HT-29 (cell line): ENCODE results near the gene POP7. TPM values are rescaled to one million over a fixed set of nuclear protein-coding genes. Genes with fewer than 3 reads are reported as not detected.

ENCODE experiments used
- DNase-seq: peaks from one replicate; pipeline ENCODE4 v3.0.0-alpha.2; 2015; ENCODE audit warnings: low spot score
- total RNA-seq: library from RNA; depleted of rRNA; stranded (reverse); fragments of >200 nt; shearing (Covaris generic); gene quantifications from 2 replicates; pipeline ENCODE4 v1.2.3, GENCODE V29; 2014

POP7 gene
- total RNA-seq, 1 experiment from 2014 or later, result 231 TPM

DNA sequence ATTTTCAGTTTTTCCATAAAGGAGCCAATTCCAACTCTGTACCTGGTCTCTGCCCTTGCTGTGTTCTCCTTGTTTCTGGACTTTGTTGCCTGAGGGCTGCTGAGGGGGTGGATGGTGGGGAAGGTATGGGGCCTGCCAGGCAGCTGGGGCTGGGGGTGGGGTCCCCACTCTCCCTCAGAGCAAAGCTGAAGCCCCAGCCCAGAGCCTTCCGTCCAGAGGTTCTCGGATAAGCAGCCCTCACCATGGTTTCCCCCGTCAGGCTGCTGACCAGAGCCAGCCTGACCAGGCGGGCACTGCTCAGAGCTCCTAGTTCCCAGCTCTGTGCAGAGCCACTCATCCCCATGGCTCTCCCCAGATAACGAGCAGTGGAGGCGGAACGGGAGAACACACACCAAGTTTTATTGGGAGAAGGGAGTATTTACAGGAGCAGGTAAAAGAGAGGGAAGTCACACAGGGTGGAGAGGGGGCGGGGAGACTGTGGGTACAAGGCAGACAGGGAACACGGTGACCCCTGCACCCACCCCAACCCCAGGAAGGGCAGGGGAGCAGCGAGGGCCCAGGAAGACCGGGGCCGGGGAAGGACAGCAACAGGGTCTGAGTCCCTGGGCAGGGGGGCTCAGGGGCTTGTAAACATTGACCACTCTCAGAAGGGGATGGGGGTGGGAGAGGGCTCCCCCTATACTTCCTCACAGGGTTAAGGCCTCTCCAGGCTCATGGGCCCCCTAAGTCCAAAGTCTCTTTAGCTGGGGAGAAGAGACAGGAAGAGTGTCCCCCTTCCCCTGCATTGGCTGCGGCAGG lies 26.6 kb upstream of the POP7 start:
- no peak for DNase-seq

DNA sequence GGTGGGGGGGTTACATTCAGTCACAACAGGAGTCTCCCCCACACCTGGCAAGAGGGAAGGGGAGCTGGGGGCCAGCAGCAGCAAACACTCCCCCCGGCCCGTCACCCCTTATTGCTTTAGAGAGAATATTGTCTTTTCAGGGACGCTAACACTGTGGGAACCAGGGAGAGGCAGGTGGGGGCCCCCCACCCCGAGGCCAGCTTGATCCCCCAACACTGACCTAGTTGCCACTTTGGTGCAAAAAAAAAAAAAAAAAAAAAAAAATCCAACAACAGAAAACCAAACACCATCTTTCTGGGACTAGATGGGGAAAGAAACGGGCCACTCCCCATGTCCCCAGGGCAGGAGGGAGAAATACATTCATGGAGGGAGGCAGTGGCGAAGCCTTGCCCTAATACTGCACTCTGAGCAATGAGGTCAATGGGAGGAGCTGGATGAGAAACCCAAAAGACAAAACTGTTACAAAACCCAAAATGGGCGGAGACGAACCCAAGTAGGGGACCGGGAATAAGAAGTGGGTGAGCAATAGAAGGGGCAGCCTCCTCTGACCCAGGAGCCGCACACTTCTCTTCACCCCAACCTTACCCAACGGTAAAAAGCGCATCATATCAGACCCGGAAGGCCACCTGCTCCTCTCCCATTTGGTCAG lies 25.9 kb upstream of the POP7 start:
- no peak for DNase-seq

DNA sequence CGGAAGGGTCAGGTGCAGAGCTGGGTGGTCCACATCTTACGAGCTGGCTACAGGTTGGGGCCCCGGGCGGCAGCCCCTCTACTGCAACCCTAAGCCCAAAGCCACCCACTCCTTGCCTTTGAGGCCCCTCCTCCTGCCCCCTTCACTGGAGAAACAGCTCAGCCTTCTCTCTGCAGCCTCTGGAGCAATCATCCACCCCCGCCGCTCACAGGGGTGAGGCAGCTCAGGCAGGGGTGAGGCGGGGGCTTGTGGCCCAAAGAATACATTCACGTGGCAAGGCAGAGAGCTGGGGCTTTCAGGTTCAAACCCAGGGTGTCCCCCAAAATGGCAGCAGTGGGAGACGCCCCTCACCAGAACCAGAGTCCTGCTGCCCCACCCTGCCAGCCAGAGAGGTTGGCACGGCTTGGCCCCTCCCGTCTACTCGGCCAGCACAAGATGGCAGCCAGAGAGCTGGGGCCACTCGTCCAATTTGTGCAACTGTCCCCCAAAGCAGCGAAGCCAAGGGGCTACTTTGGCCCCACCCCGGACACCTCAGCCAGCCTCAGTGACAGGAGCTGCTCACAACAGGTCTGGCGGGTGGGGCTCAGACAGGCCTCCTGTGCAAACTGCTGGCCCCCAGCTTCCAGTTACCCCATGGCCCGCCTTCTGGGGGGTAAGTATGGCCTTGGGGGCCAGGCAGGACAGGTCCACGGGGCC lies 25.2 kb upstream of the POP7 start:
- DNase-seq, result no peak

DNA sequence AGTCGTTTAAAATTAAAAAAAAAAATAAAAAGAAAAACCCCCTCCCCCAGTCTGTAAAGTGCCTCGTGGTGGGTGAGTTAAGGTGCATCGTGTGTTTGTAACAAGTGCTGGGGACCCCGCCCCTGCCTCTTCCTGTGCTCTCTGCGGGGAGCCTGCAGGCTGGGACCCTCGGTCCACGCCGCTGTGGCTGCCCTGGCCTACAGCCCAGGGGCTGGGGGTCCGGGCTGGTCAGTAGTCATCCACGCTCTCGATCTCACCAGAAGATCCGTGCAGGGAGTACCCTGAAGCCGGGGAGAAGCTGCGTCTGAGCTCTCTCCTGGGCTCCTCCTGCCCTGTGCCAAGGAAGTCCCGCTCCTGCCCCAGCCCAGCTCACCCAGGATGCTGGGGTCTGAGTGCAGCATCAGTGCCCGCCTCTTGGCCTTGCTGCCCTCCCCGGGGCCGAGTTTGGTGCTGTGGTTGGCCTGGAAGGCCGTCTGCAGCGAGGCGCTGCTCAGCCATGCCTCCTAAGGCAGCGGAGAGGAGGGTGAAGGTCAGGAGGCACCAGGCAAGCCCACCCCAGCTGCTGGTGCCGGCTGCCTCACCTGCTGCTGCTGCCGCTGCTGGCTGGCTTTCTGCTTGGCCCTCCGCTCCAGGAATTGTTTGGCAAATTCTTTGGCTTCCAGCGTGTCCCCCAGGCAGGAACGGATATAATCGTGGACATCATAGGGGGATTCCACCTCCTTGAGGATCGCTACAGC lies 24.3 kb upstream of the POP7 start:
- DNase-seq, result no peak

DNA sequence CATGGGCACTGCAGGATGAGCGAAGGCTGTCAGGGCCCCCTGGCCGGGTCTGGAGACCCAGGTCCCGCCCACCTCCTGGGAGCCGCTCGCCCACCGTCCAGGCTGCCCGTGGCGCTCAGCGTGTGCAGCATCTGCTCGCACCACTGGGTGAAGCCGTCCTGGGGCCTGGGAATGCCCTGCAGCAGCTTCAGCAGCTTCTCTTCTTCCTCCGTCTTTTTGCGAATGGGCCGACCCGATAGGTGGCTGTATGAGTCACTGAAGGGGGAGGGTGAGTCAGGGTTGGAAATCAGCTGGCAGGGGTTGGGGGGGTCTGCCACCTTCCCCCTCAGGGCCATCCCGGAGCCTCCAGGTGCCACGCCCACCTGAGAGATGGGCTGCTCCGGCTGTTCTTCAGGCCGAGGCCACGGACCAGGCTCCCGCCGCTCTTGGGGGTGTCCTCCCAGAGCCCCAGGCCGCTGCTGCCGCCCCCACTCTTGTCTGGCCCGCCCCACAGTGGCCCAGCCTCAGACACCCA lies 23.6 kb upstream of the POP7 start:
- no peak for DNase-seq

DNA sequence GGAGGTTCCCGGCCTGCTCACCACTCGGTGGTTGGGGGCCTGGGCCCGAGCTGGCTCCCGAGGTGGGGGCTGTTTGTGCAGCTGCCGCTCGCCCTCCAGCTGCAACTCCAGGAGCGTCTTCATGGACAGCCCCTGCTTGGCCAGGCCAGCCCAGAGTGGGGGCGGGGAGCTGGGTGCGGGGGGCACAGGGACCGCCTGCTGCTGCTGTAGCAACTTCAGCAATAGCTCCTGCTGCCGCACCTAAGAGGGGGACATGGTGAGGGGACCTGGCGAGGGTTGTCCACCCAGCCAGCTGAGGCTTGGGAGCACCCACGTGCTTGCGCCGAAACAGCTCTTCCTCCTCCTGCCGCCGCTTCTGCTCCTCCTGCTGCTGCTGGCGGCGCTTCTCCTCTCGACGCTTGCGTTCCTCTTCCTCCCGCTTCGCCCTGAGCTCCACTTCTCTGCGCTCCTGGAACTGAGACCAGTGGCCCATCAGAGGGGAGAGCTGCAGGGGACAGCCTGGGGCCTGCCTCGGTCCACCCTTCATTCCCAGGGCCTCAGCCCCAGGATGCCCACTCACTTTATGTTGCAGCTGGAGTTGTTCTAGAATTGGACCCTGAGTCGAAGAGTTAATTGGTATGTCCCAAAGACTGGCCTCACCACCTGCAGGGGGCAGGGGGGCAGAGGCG lies 22.8 kb upstream of the POP7 start:
- no peak for DNase-seq

DNA sequence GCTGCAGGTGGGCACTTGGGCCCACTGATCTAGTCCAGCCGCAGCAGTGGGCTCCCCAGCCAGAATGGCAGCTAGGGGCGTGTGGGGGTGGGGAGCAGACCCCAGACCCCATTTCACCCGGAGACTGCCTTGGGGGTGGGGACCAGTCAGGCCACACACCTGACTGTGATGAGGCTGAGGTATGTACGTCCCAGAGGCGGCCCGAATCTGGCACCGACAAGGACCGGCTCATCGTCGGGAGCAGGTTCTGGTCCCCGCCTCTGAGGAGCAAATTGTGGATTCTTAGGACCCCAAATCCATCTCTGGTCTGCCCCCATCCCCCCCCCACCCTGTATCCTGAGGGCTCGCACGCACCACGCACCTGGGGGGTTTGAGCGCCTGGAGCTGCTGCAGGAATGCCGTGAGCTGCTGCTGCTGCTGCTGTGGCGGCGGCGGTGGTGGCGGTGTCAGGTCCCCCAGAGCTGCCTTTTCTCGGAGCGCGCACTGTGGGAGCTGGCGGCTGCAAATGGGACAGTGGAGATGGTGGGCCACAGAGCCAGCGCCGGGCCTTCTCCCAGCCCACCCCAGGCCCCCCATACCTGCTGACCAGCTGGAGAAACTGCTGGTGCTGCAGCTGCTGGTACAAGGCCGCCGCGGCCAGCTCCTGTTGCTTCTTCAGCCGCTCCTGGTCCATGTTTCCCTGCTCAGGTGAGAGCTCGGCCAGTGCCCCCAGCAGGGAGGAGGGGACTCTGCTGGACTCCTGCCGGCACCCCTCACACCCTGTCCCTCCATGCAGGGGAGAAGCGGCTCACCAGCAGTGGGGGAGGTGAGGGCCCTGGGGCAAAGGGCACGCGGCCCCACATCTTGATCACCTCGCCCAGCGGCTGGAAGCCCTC lies 22.0 kb upstream of the POP7 start:
- no peak for DNase-seq

DNA sequence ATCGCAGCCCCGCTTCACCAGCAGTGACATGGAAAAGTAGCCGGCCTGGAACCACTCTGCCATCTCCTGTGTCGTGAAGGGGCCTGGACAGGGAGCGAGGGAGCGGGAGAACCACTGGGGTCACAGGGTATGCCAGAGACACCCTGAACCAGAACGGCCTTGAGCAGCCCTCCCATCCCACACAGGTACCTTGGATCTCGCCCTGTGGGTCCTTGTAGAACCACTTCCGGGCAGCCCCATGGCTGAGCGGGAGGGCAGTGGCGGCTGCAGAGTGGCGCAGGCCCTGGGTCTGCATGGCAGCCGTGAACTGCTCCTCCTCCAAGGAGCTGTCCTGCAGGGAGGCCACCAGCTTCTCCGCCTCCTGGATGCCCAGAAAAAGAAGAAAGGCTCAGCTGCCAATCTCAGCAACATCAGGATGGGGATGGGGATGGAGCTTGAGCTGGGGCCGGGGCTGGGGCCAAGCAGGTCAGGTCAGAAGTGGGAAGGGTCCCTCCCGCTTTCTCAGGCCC lies 21.3 kb upstream of the POP7 start:
- no peak for DNase-seq

DNA sequence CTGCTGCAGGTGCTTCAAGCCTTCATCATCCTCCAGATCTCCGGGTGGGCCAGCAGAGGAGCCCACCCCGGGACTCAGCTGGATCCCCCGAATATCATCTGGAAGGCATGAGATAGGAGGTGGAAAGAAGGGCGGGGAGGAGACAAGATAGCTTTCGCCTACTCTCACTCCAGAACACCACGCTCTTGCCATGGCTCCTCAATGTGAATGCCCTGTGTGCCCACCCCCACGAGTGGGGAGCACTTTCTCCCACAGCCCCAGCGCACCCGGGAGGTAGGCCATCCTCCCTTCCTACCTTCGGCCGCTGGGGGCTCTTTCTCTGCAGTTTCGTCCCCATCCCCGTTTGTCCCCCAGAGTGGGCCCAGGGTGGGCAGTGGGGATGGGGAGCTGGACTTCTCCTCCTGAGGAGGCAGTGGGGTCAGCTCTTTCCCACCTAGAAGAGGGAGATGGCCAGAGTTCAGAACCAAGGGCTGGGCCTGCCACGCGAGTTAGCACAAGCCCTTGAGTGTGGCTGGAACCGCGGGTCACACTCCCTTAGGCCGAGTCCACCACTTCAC lies 20.8 kb upstream of the POP7 start:
- DNase-seq, result no peak

DNA sequence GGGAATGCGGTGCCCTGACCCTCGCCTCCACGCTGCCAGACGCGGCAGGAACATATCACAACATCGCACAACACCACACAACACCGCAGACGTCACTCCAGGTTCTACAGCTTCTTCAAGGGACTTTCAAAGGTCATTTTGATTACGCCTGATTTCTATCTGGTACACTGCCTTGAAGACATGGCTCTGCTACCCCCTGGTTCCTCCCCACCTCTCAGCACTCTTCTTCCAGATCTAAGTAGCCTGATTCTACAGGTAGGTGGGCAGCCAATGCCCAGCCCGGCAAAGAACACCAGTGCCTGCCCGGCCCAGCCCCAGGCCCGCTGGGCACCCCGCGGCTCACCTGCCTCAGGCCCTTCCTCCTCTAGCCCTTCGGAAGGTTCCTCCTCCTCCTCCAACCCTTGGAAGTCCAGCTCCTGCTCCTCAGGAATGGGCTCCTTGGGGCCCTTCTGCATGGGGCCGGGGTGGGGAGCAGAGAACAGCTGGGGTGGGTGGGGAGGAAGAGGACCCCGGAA lies 20.2 kb upstream of the POP7 start:
- no peak for DNase-seq

DNA sequence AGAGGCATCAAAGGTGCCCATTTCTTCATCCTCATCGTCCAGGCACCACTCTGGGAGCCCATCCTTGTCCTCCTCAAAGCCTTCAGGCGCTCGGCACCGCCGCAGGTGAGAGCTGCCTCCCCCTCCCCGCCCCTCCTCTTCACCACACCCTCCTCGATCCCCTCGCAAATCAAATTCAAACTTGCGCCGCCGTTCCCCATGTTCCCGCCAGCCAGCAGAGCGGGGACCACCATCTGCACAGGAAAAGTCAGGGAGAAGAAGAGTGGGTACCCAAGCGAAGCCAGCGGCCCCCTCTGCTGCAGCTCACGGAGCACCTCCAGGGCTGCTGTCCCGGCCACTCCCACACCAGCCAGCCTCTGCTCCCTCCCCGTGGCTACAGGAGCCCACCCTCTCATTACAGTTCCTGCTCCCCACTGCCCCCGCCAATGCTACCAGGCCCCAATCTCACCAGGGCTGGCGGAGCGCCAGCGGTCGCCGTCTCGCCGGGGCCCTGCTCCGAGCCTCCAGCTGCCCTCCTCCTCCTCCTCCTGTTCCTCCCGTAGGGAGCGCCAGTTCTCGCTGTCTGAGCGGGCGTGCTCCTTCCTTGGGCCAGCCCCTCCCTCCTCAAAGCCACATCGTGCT lies 19.6 kb upstream of the POP7 start:
- no peak for DNase-seq

DNA sequence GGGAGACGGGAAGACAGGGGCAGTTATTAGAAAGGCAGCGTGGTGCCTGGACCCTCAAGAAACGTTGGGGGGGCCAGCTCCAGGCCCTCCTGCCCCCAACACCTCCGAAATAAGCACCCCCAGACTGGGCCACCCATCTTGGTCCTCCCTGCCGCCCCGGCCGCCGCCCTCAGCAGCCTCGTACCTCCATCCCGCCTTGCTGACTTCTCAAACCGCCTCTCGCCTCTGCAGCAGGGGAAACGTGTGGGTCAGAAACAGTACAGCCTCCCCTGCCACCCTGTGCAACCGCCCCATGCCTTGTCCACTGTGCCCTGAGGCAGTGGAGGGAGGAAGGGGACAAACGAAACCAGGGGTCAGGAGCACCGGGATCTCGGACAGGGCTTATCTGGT lies 19.1 kb upstream of the POP7 start:
- no peak for DNase-seq

DNA sequence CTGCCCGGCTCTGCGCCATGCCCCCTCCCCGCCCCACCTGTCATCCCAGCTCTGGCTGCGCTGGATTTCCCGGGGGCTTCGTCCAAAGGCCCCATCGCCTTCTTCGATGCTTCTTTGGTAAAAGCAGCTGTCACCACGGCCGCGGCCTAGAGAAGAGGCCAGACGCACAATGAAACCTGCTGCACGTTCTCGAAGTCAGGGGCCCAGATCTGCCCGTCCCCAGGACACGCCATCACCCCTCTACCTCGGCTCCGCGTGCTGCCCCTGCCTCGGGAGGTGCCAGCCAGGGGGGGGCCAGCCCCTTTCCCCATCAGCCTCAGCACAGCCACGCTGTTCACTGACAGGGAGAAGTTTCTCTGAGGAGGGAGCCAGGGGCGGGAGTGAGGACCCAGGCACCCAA lies 18.7 kb upstream of the POP7 start:
- DNase-seq, result no peak

DNA sequence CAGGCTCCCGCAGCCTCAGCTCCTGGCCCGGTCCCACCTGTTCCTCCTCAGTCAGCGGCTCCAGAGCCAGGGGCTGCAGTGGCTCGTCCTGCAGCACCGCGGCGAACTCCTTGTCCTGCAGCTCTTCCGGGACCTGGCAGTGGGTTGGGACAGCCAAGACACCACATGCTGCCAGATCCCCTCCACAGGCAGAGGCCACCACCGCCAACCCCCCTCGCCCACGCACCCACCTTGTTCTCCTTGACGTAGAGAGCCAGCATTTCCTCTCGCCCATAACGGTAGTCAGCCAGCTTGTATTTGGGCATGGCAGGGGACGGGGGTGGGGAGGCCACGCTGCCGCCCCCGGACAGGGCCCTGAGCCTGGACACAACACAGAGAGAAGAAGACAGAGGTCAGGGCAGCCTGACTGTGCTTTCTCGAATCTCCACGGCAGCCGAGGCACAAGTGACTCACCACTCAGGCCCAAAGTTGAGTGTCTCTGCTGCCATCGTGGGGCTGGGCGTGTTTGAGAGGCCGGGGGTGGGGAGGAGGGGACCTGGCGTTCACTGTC lies 18.1 kb upstream of the POP7 start:
- no peak for DNase-seq

DNA sequence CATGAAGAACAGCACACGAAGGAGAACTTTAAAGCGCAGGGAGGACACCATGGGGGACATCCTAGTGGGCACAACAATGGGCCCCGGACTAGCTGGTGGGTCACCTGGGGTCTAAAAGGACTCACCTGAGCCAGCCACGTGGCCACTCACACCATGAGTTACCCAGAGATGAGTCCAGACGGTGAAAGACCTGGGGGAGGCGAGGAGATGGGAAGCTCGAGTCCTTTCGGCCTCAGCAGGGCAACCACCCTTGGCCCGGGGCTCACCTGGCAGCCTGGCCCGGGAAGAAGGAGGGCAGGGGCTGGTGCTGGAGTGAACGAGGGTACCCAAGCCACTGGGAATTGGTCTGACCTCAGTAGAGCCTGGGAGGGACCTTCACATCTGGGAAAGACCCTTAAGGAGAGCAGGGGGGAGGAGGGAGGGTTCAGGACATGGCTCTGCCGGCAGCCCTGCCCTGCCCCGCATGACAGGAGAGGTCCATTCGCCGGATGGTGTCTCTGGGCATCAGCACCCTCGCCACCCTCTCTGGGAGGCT lies 17.5 kb upstream of the POP7 start:
- DNase-seq, result no peak

DNA sequence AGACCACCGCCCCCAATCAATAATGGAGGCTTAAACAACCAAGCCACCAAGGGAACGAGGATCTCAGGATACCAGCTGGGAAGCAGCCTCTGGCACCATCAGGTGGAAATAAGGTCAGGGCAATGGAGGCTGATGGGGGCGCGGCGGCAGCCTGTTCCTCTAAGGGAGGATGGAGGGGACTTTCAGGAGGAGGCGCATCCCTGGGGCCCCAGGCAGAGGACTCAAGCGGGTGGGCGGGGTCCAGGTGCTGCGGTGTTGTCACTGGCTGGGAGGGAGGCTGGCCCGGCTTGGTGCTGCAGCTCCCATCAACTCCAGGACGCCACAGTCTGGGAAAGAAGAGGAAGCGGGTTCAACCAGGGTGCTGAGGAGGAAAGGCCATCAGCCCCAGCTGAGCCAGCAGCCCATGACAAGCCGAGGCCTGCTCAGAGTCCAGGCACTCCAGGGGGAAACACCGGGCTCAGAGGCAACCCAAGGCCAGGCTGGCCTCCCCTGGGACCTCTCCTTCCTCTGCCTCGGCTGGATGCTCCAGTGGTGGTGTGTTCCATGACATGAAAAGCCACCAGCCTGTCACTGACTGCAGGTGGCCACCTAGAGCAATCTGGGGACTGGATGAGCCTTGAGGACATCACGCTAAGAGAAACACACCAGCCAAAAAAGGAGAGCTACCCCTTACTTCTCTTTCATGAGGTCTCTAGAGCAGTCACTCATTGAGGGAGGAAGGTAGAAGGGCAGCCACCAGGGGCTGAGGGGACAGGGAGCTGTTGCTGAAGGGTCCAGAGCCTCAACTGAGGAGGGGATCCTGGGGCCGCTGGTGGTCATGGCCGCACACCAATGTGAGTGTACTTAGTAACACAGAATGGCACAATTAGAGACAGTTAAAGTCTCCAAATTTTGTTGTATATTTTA lies 16.4 kb upstream of the POP7 start:
- DNase-seq, result no peak
